IMR-90 (cell line): ENCODE results near the gene TLR1. TPM values are rescaled to one million over a fixed set of nuclear protein-coding genes. Genes with fewer than 3 reads are reported as not detected.
"Not testable (repeated sequence)": the region's sequence is repeated elsewhere in the genome, so short reads cannot be mapped to it uniquely, and the experiment has no call there.

ENCODE experiments used
- ATAC-seq: fragments of 200-7000 bp; cut with Tn5 transposase; 2 replicates; pipeline ENCODE4 v1.9.1; 2020; ENCODE audit warnings: low read depth, mild to moderate bottlenecking, moderate library complexity
- BruUV-seq: library from RNA; stranded (reverse); fragments of 400-500 nt; replicated peaks from 2 replicates; lab custom pipeline; 2021; lab: Mats Ljungman, UMichigan
- CTCF ChIA-PET: fragments of 300-600 bp; formaldehyde crosslinking; extraction: SDS; loops from one replicate; lab custom pipeline; 2021; ENCODE audit warnings: antibody characterized with exemption; lab: Yijun Ruan, JAX
- POLR2A ChIA-PET: fragments of 300-600 bp; sonication (Branson Sonifier 250); formaldehyde crosslinking; loops from one replicate; lab custom pipeline; 2022; ENCODE audit warnings: antibody characterized with exemption; ENCODE audit not compliant: unreplicated experiment; lab: Charles Lee
- DNase-seq: peaks from one replicate; pipeline ENCODE4 v3.0.0; 2013
- H2AFZ ChIP-seq: replicated peaks from 2 replicates; pipeline ENCODE3; 2013; ENCODE audit warnings: low read length, mild to moderate bottlenecking; ENCODE audit not compliant: poor library complexity
- H2AK5ac ChIP-seq: 2 replicates; pipeline ENCODE4 v1.6.1; 2013; ENCODE audit warnings: low read depth, low read length, inconsistent platforms
- H2AK9ac ChIP-seq: replicated peaks from 2 replicates; pipeline ENCODE3; 2013; ENCODE audit warnings: mild to moderate bottlenecking, low read depth, low read length, moderate library complexity; ENCODE audit not compliant: poor library complexity
- H2BK120ac ChIP-seq: 2 replicates; pipeline ENCODE4 v1.6.1; 2013; ENCODE audit warnings: low read depth, low read length, inconsistent platforms
- H2BK15ac ChIP-seq: 3 replicates; pipeline ENCODE4 v1.6.1; 2013; ENCODE audit warnings: low read depth, low read length, inconsistent platforms
- H2BK20ac ChIP-seq: 2 replicates; pipeline ENCODE4 v1.6.1; 2013; ENCODE audit warnings: low read depth, mild to moderate bottlenecking, inconsistent platforms, low read length, moderate library complexity
- H2BK5ac ChIP-seq: 2 replicates; pipeline ENCODE4 v1.6.1; 2013; ENCODE audit warnings: mild to moderate bottlenecking, low read depth, low read length, inconsistent platforms; ENCODE audit not compliant: poor library complexity, severe bottlenecking
- H3K14ac ChIP-seq: replicated peaks from 2 replicates; pipeline ENCODE4 v1.6.1; 2013; ENCODE audit warnings: low read depth, low read length, inconsistent platforms
- H3K18ac ChIP-seq: 2 replicates; pipeline ENCODE4 v1.6.1; 2013; ENCODE audit warnings: low read depth, low read length, control low read depth
- H3K23ac ChIP-seq: 2 replicates; pipeline ENCODE4 v1.6.1; 2013; ENCODE audit warnings: low read depth, low read length, inconsistent platforms
- H3K27ac ChIP-seq: 2 replicates; pipeline ENCODE4 v1.5.1; 2013; ENCODE audit warnings: mild to moderate bottlenecking, control low read depth, low read length; ENCODE audit not compliant: insufficient read depth
- H3K27me3 ChIP-seq: 2 replicates; pipeline ENCODE4 v1.6.1; 2013; ENCODE audit warnings: low read length; ENCODE audit not compliant: control insufficient read depth, insufficient read depth
- H3K36me3 ChIP-seq: 2 replicates; pipeline ENCODE4 v1.6.1; 2013; ENCODE audit warnings: low read length, mixed read lengths; ENCODE audit not compliant: control insufficient read depth, insufficient read depth
- H3K4ac ChIP-seq: 2 replicates; pipeline ENCODE4 v1.6.1; 2013; ENCODE audit warnings: low read depth, low read length, inconsistent platforms
- H3K4me1 ChIP-seq: 2 replicates; pipeline ENCODE4 v1.6.1; 2013; ENCODE audit warnings: low read length, mixed read lengths; ENCODE audit not compliant: control insufficient read depth, insufficient read depth
- H3K4me2 ChIP-seq: 2 replicates; pipeline ENCODE4 v1.6.1; 2013; ENCODE audit warnings: low read depth, mild to moderate bottlenecking, control low read depth, low read length, moderate library complexity
- H3K4me3 ChIP-seq: 2 replicates; pipeline ENCODE4 v1.5.1; 2013; ENCODE audit warnings: low read depth, mild to moderate bottlenecking, control low read depth, low read length, moderate library complexity; ENCODE audit not compliant: insufficient read depth
- H3K56ac ChIP-seq: 2 replicates; pipeline ENCODE4 v1.6.1; 2013; ENCODE audit warnings: low read length, inconsistent platforms; ENCODE audit not compliant: insufficient read depth; ENCODE audit errors: extremely low read depth
- H3K79me1 ChIP-seq, 2 experiments: 2 replicates each; pipeline ENCODE4 v1.6.1; 2013; ENCODE audit warnings: low read length in 2 of 2, inconsistent platforms in 1 of 2, low read depth in 1 of 2
- H3K9ac ChIP-seq: 2 replicates; pipeline ENCODE4 v1.6.1; 2013; ENCODE audit warnings: low read depth, low read length, control low read depth
- H3K9me1 ChIP-seq: 2 replicates; pipeline ENCODE4 v1.6.1; 2013; ENCODE audit warnings: low read length, inconsistent platforms; ENCODE audit not compliant: insufficient read depth
- H3K9me3 ChIP-seq: 2 replicates; pipeline ENCODE4 v1.6.1; 2013; ENCODE audit warnings: low read length; ENCODE audit not compliant: control insufficient read depth, insufficient read depth
- H4K20me1 ChIP-seq: 2 replicates; pipeline ENCODE4 v1.6.1; 2013; ENCODE audit warnings: low read length, inconsistent platforms; ENCODE audit not compliant: insufficient read depth
- H4K5ac ChIP-seq: 2 replicates; pipeline ENCODE4 v1.6.1; 2013; ENCODE audit warnings: mild to moderate bottlenecking, low read depth, low read length, control low read depth
- H4K8ac ChIP-seq, 2 experiments: 2 replicates each; pipeline ENCODE4 v1.6.1; 2013; ENCODE audit warnings: low read depth in 2 of 2, low read length in 2 of 2, control low read depth in 1 of 2, inconsistent platforms in 1 of 2
- H4K91ac ChIP-seq: 2 replicates; pipeline ENCODE4 v1.6.1; 2013; ENCODE audit warnings: low read depth, low read length, inconsistent platforms; ENCODE audit not compliant: insufficient read depth
- WGBS, 2 experiments: methylation state at CpG; one replicate each; pipeline versions ENCODE4 v1.1.5 to v1.1.7; 2013; ENCODE audit warnings: missing lambda C conversion rate in 2 of 2; ENCODE audit not compliant: insufficient read length in 1 of 2; ENCODE audit errors: extremely low coverage in 2 of 2; 5-methylcytosine and 5-hydroxymethylcytosine counted together
- dilution Hi-C: fragments of 300-500 bp; cut with HindIII; formaldehyde crosslinking; loops from one replicate; pipeline ENCODE4 v1.14.3; 2018; ENCODE audit warnings: low sequenced_read_pairs; ENCODE audit not compliant: unreplicated experiment
- in situ Hi-C: fragments of 300-500 bp; cut with MboI; formaldehyde crosslinking; loops from 3 replicates; pipeline ENCODE4 v1.14.3; 2019; ENCODE audit warnings: low sequenced_read_pairs, inconsistent platforms, mixed read lengths
- intact Hi-C: fragments of 100-400 bp; cut with micrococcal nuclease; formaldehyde crosslinking; loops from 2 replicates; pipeline ENCODE4 v1.10.0; 2022
- polyA plus RNA-seq, 3 experiments: library from polyadenylated mRNA; depleted of rRNA; stranded (reverse); fragments of >200 nt; gene quantifications; 2 replicates each; pipeline ENCODE4 v1.2.3, GENCODE V29; 2012; ENCODE audit warnings: low replicate concordance in 1 of 3
- total RNA-seq: library from RNA; depleted of rRNA; stranded (reverse); fragments of >200 nt; gene quantifications from 2 replicates; pipeline ENCODE4 v1.2.3, GENCODE V29; 2012

Gene TLR1
- total and polyA plus RNA-seq, 2 of the 4 experiments (the other 2 are of a cell fraction) = 0.24 to 1.1 TPM

- WGBS, 2 experiments = 90% methylated on average over 4 of the region's 29 CpGs; no CpG with 5 or more reads in 1 of the 2 experiments
- H3K4me1 ChIP-seq, H3K4me2 ChIP-seq, POLR2A ChIA-PET, H2AK9ac ChIP-seq, H3K23ac ChIP-seq, intact Hi-C loops, H2AFZ ChIP-seq, BruUV-seq, H3K14ac ChIP-seq, H3K79me1 ChIP-seq, H4K20me1 ChIP-seq, H3K18ac ChIP-seq, H3K27ac ChIP-seq, H4K8ac ChIP-seq, H3K9me1 ChIP-seq, H2BK5ac ChIP-seq, ATAC-seq, H4K5ac ChIP-seq, H3K56ac ChIP-seq, H2BK15ac ChIP-seq, H4K91ac ChIP-seq, H2BK20ac ChIP-seq, H3K27me3 ChIP-seq, H3K9me3 ChIP-seq, H3K36me3 ChIP-seq, DNase-seq, CTCF ChIA-PET, dilution Hi-C loops, H2AK5ac ChIP-seq, H3K4ac ChIP-seq, in situ Hi-C loops, H3K4me3 ChIP-seq, H3K9ac ChIP-seq, H2BK120ac ChIP-seq: not testable (repeated sequence)
Measured at GRCh38 chr4:38807462-38807861, 2.9 kb upstream of the TLR1 start.

- H2BK5ac ChIP-seq, dilution Hi-C loops, H4K20me1 ChIP-seq, H3K18ac ChIP-seq, H3K36me3 ChIP-seq, ATAC-seq, H2AK5ac ChIP-seq, H4K8ac ChIP-seq, POLR2A ChIA-PET, DNase-seq, in situ Hi-C loops, CTCF ChIA-PET, H3K4me2 ChIP-seq, H4K91ac ChIP-seq, H2BK120ac ChIP-seq, H3K4me3 ChIP-seq, H3K9me1 ChIP-seq, intact Hi-C loops, H3K27me3 ChIP-seq, H3K23ac ChIP-seq, H3K27ac ChIP-seq, H3K9me3 ChIP-seq, H3K79me1 ChIP-seq, H2AK9ac ChIP-seq, H3K56ac ChIP-seq, H3K9ac ChIP-seq, BruUV-seq, H2BK20ac ChIP-seq, H3K4ac ChIP-seq, H2BK15ac ChIP-seq, H4K5ac ChIP-seq, H3K14ac ChIP-seq, H2AFZ ChIP-seq, H3K4me1 ChIP-seq: not testable (repeated sequence)
- WGBS, 2 experiments = 80 to 100% methylated on average over 2 to 4 of the region's 9 CpGs
Measured at GRCh38 chr4:38806251-38806650, 1.7 kb upstream of the TLR1 start.
